Raji (cell line): ENCODE data around the gene FILIP1.
A peak's percentile ranks its signal among the peaks of the same experiment; 100 is the strongest.

Experiments
- POLR2A ChIP-seq: IDR thresholded peaks from 2 replicates; pipeline ENCODE4 v1.6.1; 2011; ENCODE audit warnings: low read depth, low read length, control low read depth; ENCODE audit not compliant: insufficient read depth

Gene FILIP1

GRCh38 chr6:75272145-75272840 is 221.3 kb downstream of the FILIP1 start:
- no peak for TF ChIP-seq POLR2A

DNA sequence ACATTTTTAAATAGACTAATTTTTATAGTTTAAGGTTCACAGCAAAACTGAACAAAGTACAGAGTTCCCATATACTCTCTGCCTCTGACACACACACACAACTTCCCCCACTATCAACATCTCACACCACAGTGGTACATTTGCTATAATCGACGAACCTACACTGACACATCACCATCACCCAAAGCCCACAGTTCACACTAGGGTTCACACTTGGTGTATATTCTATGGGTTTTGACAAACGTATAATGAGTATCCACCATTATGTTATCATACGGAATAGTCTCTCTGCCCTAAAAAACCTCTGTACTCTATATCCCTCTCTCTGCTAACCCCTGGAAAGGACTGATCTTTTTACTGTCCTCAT is 224.6 kb downstream of the FILIP1 start:
- TF ChIP-seq POLR2A, result no peak

GRCh38 chr6:75268121-75268987 is 225.2 kb downstream of the FILIP1 start:
- TF ChIP-seq POLR2A, result no peak

- TF ChIP-seq POLR2A, result no peak
Observed at GRCh38 chr6:75267461-75267860, 226.1 kb downstream of the FILIP1 start.

DNA sequence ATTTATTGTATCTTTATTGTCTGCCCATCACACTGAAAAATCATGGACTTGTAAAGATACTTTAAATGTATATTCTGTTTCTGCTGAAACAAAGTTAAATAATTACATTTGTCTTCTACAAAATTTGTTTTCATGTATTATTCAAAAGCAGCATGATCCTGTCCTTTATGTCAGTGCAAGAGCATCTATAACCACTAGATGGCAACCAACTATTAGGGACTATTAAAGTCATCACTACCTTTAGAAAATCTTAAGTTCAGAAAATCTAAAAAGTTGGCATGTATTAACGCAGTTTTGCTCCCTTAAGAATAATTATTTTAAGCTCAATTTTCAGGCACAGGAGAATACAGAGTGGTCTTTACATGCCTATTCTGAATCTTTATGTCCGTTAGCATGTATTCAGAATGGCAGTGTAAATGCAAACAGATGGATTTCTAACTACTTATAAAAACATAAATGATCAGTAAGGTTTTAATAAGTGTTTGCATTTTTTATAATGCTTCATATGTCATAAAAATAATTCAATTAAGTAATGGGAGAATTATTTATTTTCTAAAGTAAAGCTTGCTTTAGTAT is 226.8 kb downstream of the FILIP1 start:
- TF ChIP-seq POLR2A, result no peak

DNA sequence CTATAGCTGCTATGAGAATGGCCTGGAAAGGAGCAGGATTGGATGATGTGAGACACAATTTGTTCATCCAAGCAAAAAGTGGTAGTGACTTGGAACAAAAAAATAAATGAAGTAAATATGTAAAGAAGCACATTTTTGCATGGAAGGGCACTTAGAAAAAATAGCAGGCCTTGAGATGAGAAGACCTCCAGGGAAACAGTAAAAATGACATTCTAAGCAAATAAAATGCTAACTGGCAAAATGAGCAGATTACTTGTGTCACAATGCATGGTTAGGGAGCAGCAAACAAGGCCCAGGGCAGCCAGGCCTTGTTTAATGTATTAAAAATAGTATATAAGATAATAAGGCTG is 230.2 kb downstream of the FILIP1 start:
- TF ChIP-seq POLR2A, result no peak

DNA sequence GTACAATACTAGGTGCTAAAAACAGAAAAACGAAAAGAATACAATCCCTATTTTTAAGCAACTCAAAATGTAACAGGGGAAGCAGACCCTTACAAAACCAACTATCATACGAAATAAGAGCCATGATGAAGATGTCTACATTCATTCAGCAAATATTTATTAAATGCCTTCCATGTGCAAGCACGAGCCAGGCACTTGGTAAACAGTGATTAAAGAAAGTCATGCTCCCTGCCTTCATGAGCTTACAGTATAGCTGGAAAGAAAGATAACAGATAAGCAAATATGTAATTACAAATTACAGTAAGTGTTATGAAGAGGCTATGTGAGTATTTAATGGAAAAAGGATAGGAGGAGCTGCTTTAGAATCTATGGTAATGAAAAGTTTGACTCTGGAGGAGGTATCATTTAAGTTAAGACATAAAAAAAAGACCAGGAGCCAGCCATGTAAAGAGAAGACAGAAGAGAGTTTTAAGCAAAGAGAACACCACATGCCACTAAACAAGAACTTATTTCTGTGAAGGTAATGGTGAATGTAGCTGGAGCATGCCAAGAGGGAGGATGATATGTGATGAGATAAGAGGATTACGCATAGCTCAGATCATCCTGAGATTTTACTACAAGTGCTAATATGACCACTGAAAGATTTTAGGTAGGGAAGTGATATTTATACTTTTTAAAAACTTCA is 230.7 kb downstream of the FILIP1 start:
- TF ChIP-seq POLR2A, result no peak

- no peak for TF ChIP-seq POLR2A
Observed at GRCh38 chr6:75261299-75261698, 232.3 kb downstream of the FILIP1 start.

DNA sequence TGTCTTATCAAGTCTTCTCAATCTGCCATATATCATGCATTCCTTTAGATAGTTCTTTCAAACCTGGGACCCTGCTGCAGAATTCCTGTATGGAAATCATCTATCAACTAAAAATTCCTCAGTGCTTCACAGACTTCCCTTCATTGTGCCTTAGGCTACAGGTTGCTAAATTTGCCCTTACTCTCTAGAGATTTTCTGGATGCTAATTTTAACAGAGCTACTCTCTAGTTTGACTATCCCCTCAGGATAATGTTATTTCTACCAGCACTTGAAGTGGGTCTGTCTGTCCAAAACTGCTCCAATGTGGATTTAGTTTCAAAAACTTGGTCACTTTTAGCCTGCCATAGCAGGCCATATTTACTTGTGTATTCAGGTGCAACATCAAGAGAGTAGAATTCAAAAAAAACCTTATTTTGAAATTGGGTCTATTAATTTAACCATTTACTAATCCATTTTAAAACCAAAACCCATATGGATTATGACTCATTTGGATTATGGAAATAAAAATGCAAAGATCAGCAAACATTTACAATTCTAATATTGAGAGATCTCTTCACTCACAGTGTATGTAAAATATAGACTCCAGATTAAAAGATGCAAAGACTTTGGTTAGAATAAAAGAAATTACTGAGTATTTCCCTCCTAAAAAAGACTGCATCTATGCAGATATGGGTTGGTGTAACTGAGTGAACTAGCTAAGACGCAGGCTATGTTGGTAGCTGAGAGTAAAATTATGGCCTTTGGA is 236.1 kb downstream of the FILIP1 start:
- TF ChIP-seq POLR2A, result no peak

DNA sequence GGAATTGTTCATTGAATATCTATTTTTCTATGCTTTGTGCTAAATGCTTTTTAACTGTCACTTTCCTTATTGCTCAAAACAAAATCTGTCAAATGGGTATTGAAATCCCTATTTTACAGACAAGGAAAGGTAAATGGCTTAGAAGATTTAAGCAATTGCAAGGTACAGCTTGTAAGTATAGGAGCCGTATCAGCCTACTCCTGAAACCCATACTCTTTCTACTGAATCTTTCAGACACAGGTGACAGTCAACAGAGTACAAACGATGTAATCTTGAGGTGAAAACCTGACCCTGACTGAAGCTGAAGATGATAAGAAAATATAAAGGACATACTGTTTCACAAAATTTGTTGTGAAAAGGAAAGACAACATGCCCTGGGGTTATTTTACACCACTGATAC is 243.0 kb downstream of the FILIP1 start:
- TF ChIP-seq POLR2A, result no peak

- TF ChIP-seq POLR2A, result no peak
Observed at GRCh38 chr6:75249837-75250236, 243.8 kb downstream of the FILIP1 start.

- TF ChIP-seq POLR2A, result no peak
Observed at GRCh38 chr6:75246386-75246785, 247.2 kb downstream of the FILIP1 start.

GRCh38 chr6:75244063-75244584 is 249.5 kb downstream of the FILIP1 start:
- TF ChIP-seq POLR2A, result no peak

GRCh38 chr6:75243333-75244062 is 250.1 kb downstream of the FILIP1 start, which contains the start of gene COX7A2:
Gene COX7A2, minus strand, starts transcription at chr6:75243801. Its CDS starts 67 bp downstream, at chr6:75243734.
- TF ChIP-seq POLR2A, result peak; percentile 100
